Caco-2 (cell line): ENCODE measurements around the gene FJX1. TPM values are rescaled to one million over a fixed set of nuclear protein-coding genes. Genes with fewer than 3 reads are reported as not detected.

Experiments
- BruUV-seq: library from RNA; stranded (reverse); fragments of 400-500 nt; replicated peaks from 2 replicates; lab custom pipeline; 2021; lab: Mats Ljungman, UMichigan
- CTCF ChIA-PET: fragments of 300-600 bp; sonication (Branson Sonifier 250); formaldehyde crosslinking; loops from one replicate; lab custom pipeline; 2022; ENCODE audit warnings: antibody characterized with exemption; lab: Charles Lee
- POLR2A ChIA-PET: fragments of 300-600 bp; sonication (Branson Sonifier 250); formaldehyde crosslinking; loops from one replicate; lab custom pipeline; 2022; ENCODE audit warnings: antibody characterized with exemption; lab: Charles Lee
- DNase-seq, 2 experiments: peaks; one replicate each; pipeline versions ENCODE4 v3.0.0 to v3.0.0-alpha.2; 2020 to 2022
- H3K27me3 ChIP-seq: replicated peaks from 2 replicates; pipeline ENCODE4 v1.6.0; 2011; ENCODE audit warnings: low read length; ENCODE audit not compliant: control insufficient read depth, insufficient read depth
- H3K36me3 ChIP-seq: 2 replicates; pipeline ENCODE4 v1.5.1; 2011; ENCODE audit warnings: low read length; ENCODE audit not compliant: control insufficient read depth, insufficient read depth
- H3K4me1 ChIP-seq: fragments of 250-450 bp; sonication (Bioruptor Pico); 2 replicates; pipeline ENCODE4 v1.5.1; 2020; ENCODE audit warnings: mild to moderate bottlenecking
- H3K4me3 ChIP-seq: 2 replicates; pipeline ENCODE4 v1.5.1; 2011; ENCODE audit warnings: low read depth, mild to moderate bottlenecking, control low read depth, low read length
- H3K9me3 ChIP-seq: fragments of 250-450 bp; sonication (Bioruptor Pico); 2 replicates; pipeline ENCODE4 v1.5.1; 2020; ENCODE audit warnings: mild to moderate bottlenecking, moderate library complexity
- H3K27ac Mint-ChIP-seq: one replicate; pipeline ENCODE4 v1.8.0; 2022; ENCODE audit warnings: mixed read lengths; ENCODE audit not compliant: unreplicated experiment
- H3K27me3 Mint-ChIP-seq: one replicate; pipeline ENCODE4 v1.8.0; 2022; ENCODE audit warnings: mixed read lengths; ENCODE audit not compliant: insufficient read depth, unreplicated experiment
- H3K36me3 Mint-ChIP-seq: one replicate; pipeline ENCODE4 v1.8.0; 2022; ENCODE audit warnings: mild to moderate bottlenecking, mixed read lengths; ENCODE audit not compliant: insufficient read depth, unreplicated experiment
- H3K4me1 Mint-ChIP-seq: one replicate; pipeline ENCODE4 v1.8.0; 2022; ENCODE audit warnings: low read depth, mixed read lengths; ENCODE audit not compliant: unreplicated experiment
- H3K4me3 Mint-ChIP-seq: one replicate; pipeline ENCODE4 v1.8.0; 2022; ENCODE audit warnings: mild to moderate bottlenecking, moderate library complexity, mixed read lengths; ENCODE audit not compliant: unreplicated experiment
- H3K9me3 Mint-ChIP-seq: one replicate; pipeline ENCODE4 v1.8.0; 2022; ENCODE audit warnings: mixed read lengths; ENCODE audit not compliant: unreplicated experiment
- CTCF ChIP-seq, 2 experiments: fragments of 200-600 bp in 1 of 2; IDR thresholded peaks; 1 replicate in 1 of 2; 2 replicates in 1 of 2; pipeline versions ENCODE4 v1.5.1 to v1.8.0; 2011 to 2022; ENCODE audit warnings: antibody characterized with exemption in 1 of 2, control low read depth in 1 of 2, inconsistent platforms in 1 of 2, low read depth in 1 of 2, low read length in 1 of 2, mild to moderate bottlenecking in 1 of 2, moderate library complexity in 1 of 2; ENCODE audit not compliant: insufficient read depth in 1 of 2, severe bottlenecking in 1 of 2, unreplicated experiment in 1 of 2
- intact Hi-C: fragments of 100-400 bp; cut with micrococcal nuclease; formaldehyde crosslinking; loops from one replicate; pipeline ENCODE4 v1.10.0; 2022; ENCODE audit not compliant: unreplicated experiment
- total RNA-seq: library from RNA; stranded (reverse); gene quantifications from 2 replicates; pipeline ENCODE4 v1.2.3, GENCODE V29; 2022

The FJX1 gene
- total RNA-seq, 1 experiment from 2014 or later = 14.4 TPM

DNA sequence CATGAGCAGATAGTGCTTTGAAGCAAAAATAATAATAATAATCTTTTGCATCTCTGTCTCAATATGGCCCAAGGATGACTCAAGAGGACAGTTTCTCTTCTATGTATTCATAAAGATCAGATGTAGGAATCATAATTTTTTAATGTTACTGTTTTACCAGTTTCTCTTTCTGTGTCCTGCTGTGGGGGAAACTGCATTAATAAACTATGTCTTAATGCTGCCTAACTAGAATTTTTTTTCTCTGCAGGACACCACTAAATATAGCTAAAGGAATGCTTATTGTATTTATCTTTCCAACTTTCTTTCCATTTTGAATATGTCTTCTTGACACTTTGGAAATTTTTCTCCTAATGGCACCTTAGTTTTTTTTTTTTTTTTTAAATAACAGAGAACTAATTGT lies 6.5 kb downstream of the FJX1 start:
- no TSS peak for BruUV-seq
- H3K9me3 ChIP-seq = no peaks in the 10 kb centered on the region
- H3K27me3 ChIP-seq = no peaks in the 10 kb centered on the region
- DNase-seq = no peak
- H3K27ac Mint-ChIP-seq = no peak overlapping the region
- H3K4me3 Mint-ChIP-seq = no peak overlapping the region
- intact Hi-C loops = no loop called here
- H3K36me3 ChIP-seq = no peaks in the 10 kb centered on the region
- peaks cover 29% of the 10 kb centered on the region for H3K4me1 Mint-ChIP-seq
- CTCF ChIA-PET = no interaction called here
- no peaks in the 10 kb centered on the region for H3K27me3 Mint-ChIP-seq
- H3K9me3 Mint-ChIP-seq = no peaks in the 10 kb centered on the region
- H3K36me3 Mint-ChIP-seq = no peaks in the 10 kb centered on the region
- no peak overlapping the region for H3K4me3 ChIP-seq
- POLR2A ChIA-PET = no interaction called here
- TF ChIP-seq CTCF (IDR thresholded peaks at IDR 0.05; ENCODE audit: insufficient read depth in 1 of 2, low read depth in 1 of 2, low read length in 1 of 2, severe bottlenecking in 1 of 2, unreplicated experiment in 1 of 2) = no peak
- H3K4me1 ChIP-seq = peaks cover 29% of the 10 kb centered on the region

GRCh38 chr11:35626501-35626900 lies 8.2 kb downstream of the FJX1 start:
- H3K4me1 Mint-ChIP-seq = peaks cover 24% of the 10 kb centered on the region
- H3K4me3 Mint-ChIP-seq = no peak overlapping the region
- H3K27me3 ChIP-seq = no peaks in the 10 kb centered on the region
- BruUV-seq = no TSS peak
- no peak overlapping the region for H3K4me3 ChIP-seq
- H3K27me3 Mint-ChIP-seq = no peaks in the 10 kb centered on the region
- H3K36me3 ChIP-seq = no peaks in the 10 kb centered on the region
- H3K9me3 Mint-ChIP-seq = no peaks in the 10 kb centered on the region
- peaks cover 30% of the 10 kb centered on the region for H3K4me1 ChIP-seq
- no peak for DNase-seq
- POLR2A ChIA-PET = no interaction called here
- intact Hi-C loops = no loop called here
- TF ChIP-seq CTCF (IDR thresholded peaks at IDR 0.05; ENCODE audit: insufficient read depth in 1 of 2, low read depth in 1 of 2, low read length in 1 of 2, severe bottlenecking in 1 of 2, unreplicated experiment in 1 of 2) = no peak
- no peaks in the 10 kb centered on the region for H3K9me3 ChIP-seq
- H3K36me3 Mint-ChIP-seq = no peaks in the 10 kb centered on the region
- H3K27ac Mint-ChIP-seq = no peak overlapping the region
- CTCF ChIA-PET = no interaction called here

- no peaks in the 10 kb centered on the region for H3K9me3 Mint-ChIP-seq
- H3K36me3 ChIP-seq = no peaks in the 10 kb centered on the region
- no peaks in the 10 kb centered on the region for H3K9me3 ChIP-seq
- no peak for DNase-seq
- no TSS peak for BruUV-seq
- CTCF ChIA-PET = no interaction called here
- intact Hi-C loops = no loop called here
- H3K4me1 ChIP-seq = peaks cover 20% of the 10 kb centered on the region
- H3K27me3 Mint-ChIP-seq = no peaks in the 10 kb centered on the region
- no peak overlapping the region for H3K27ac Mint-ChIP-seq
- peaks cover 13% of the 10 kb centered on the region for H3K4me1 Mint-ChIP-seq
- H3K4me3 Mint-ChIP-seq = no peak overlapping the region
- TF ChIP-seq CTCF (IDR thresholded peaks at IDR 0.05; ENCODE audit: insufficient read depth in 1 of 2, low read depth in 1 of 2, low read length in 1 of 2, severe bottlenecking in 1 of 2, unreplicated experiment in 1 of 2) = no peak
- no peaks in the 10 kb centered on the region for H3K27me3 ChIP-seq
- no peak overlapping the region for H3K4me3 ChIP-seq
- POLR2A ChIA-PET = no interaction called here
- H3K36me3 Mint-ChIP-seq = no peaks in the 10 kb centered on the region
These were observed 11.3 kb downstream of the FJX1 start for GRCh38 chr11:35629511-35629910.
